Lung (tissue), 12 donors: Measurements from ENCODE around the gene AIMP1. TPM values are rescaled to one million over a fixed set of nuclear protein-coding genes. Genes with fewer than 3 reads are reported as not detected.

Source experiments
- ATAC-seq: fragments of 200-7000 bp; cut with Tn5 transposase; one replicate; pipeline ENCODE4 v1.9.1; 2020; ENCODE audit warnings: moderate number of reproducible peaks; ENCODE audit not compliant: insufficient read depth, low FRiP score
- DNase-seq, 3 donors: peaks; one replicate each; pipeline ENCODE4 v3.0.0-alpha.2; 2013 to 2017
- H3K27ac ChIP-seq, 2 donors: one replicate each; pipeline ENCODE4 v1.5.1; 2013; ENCODE audit warnings: mild to moderate bottlenecking in 2 of 2, moderate library complexity in 2 of 2, control low read depth in 1 of 2, inconsistent platforms in 1 of 2, low read depth in 1 of 2, low read length in 1 of 2
- H3K27me3 ChIP-seq, 3 donors: one replicate each; pipeline ENCODE4 v1.5.1; 2013; ENCODE audit warnings: low read length in 2 of 3; ENCODE audit not compliant: control insufficient read depth in 3 of 3, insufficient read depth in 3 of 3
- H3K36me3 ChIP-seq, 4 donors: one replicate each; pipeline ENCODE4 v1.5.1; 2013; ENCODE audit warnings: low read length in 4 of 4, mild to moderate bottlenecking in 1 of 4, moderate library complexity in 1 of 4; ENCODE audit not compliant: control insufficient read depth in 4 of 4, insufficient read depth in 4 of 4
- H3K4me1 ChIP-seq, 5 donors: one replicate each; pipeline ENCODE4 v1.5.1; 2013; ENCODE audit warnings: low read length in 5 of 5, mild to moderate bottlenecking in 2 of 5, moderate library complexity in 1 of 5; ENCODE audit not compliant: control insufficient read depth in 5 of 5, insufficient read depth in 5 of 5
- H3K4me3 ChIP-seq: one replicate; pipeline ENCODE4 v1.5.1; 2013; ENCODE audit warnings: mild to moderate bottlenecking, control low read depth, moderate library complexity
- H3K9ac ChIP-seq, 2 donors: one replicate each; pipeline ENCODE4 v1.5.1; 2013; ENCODE audit warnings: low read length in 2 of 2, control low read depth in 1 of 2; ENCODE audit not compliant: insufficient read depth in 1 of 2
- H3K9me3 ChIP-seq, 4 donors: one replicate each; pipeline ENCODE4 v1.5.1; 2013; ENCODE audit warnings: low read length in 3 of 4, mild to moderate bottlenecking in 1 of 4, moderate library complexity in 1 of 4; ENCODE audit not compliant: control insufficient read depth in 4 of 4, insufficient read depth in 3 of 4
- WGBS, 2 donors: extraction: QIAGEN DNeasy Blood & Tissue Kit; methylation state at CpG; one replicate each; pipeline ENCODE4 v1.1.7; 2013; 5-methylcytosine and 5-hydroxymethylcytosine counted together
- polyA plus RNA-seq, 2 donors: library from polyadenylated mRNA; stranded (reverse); fragments of 200-250 nt; gene quantifications; one replicate each; pipeline ENCODE4 v1.2.1, GENCODE V29; 2013
- total RNA-seq, 2 donors: library from RNA; depleted of rRNA in 1 of 2; stranded (reverse); fragments of >200 nt in 1 of 2; gene quantifications; one replicate each; pipeline ENCODE4 v1.2.1, GENCODE V29; 2014 to 2021
- TF ChIP-seq, protein P1 (sequence below): IDR thresholded peaks from 2 replicates; pipeline ENCODE4 v1.5.1; 2012; ENCODE audit warnings: mild to moderate bottlenecking; ENCODE audit errors: control extremely low read depth, extremely low read depth
- donor health status: control.
- donor health status: control.
- donor health status: Bipolar disorder and iron deficiency.
- donor health status: healthy.
- donor health status: DM: yes; HTN: yes; CAD: no.

Gene AIMP1
- total and polyA plus RNA-seq, 4 donors, result 28.7 to 40.7 (median 30.1) TPM

GRCh38 chr4:106270736-106271135 is 45.6 kb upstream of the AIMP1 start:
- TF ChIP-seq, protein P1, sequence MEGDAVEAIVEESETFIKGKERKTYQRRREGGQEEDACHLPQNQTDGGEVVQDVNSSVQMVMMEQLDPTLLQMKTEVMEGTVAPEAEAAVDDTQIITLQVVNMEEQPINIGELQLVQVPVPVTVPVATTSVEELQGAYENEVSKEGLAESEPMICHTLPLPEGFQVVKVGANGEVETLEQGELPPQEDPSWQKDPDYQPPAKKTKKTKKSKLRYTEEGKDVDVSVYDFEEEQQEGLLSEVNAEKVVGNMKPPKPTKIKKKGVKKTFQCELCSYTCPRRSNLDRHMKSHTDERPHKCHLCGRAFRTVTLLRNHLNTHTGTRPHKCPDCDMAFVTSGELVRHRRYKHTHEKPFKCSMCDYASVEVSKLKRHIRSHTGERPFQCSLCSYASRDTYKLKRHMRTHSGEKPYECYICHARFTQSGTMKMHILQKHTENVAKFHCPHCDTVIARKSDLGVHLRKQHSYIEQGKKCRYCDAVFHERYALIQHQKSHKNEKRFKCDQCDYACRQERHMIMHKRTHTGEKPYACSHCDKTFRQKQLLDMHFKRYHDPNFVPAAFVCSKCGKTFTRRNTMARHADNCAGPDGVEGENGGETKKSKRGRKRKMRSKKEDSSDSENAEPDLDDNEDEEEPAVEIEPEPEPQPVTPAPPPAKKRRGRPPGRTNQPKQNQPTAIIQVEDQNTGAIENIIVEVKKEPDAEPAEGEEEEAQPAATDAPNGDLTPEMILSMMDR, result no peak
- Histone ChIP-seq H3K9me3 (no peaks in the 10 kb centered on the region), H3K4me1 (peaks cover 0 to 3% (median 0%) of the 10 kb centered on the region in 5 donors), H3K27ac (no peak overlapping the region), H3K4me3 (no peak overlapping the region), H3K36me3 (peaks cover 0 to 2% (median 0%) of the 10 kb centered on the region in 4 donors), H3K27me3 (no peaks in the 10 kb centered on the region), H3K9ac (no peak overlapping the region)
- DNase-seq (no peak), ATAC-seq (no peak)
- 89 to 91% methylated on average over 1 of the region's 1 CpG for WGBS, 2 donors

DNA sequence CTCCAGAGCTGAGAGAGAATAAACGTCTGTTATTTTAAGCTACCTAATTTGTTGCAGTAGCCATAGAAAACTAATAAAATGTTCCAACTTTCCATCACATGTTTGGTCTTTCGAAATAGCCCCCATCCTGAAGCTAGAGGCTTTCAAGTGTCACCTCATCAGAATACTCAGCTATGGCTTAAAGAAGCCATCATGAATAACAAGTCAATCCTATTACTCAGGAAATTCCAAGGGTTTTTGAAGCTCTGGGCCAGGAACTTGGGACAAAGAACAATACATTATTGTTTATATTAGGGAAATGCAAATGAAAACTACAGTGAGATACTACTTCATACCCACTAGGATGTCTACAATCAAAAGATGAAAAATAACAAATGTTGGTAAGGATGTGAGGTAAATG is 42.5 kb upstream of the AIMP1 start:
- Histone ChIP-seq H3K4me1 (peaks cover 0 to 3% (median 0%) of the 10 kb centered on the region in 5 donors), H3K9me3 (no peaks in the 10 kb centered on the region), H3K27ac (no peak overlapping the region), H3K9ac (no peak overlapping the region), H3K4me3 (no peak overlapping the region), H3K36me3 (peaks cover 0 to 2% (median 0%) of the 10 kb centered on the region in 4 donors), H3K27me3 (no peaks in the 10 kb centered on the region)
- WGBS, 2 donors, result 64 to 78% methylated on average over 2 of the region's 2 CpGs
- ATAC-seq, result no peak
- DNase-seq, result peak; percentile 17 to 88 (median 79)
- TF ChIP-seq, protein P1, result no peak

- DNase-seq (peak in 1 of 3 donors; percentile 27), ATAC-seq (no peak)
- Histone ChIP-seq H3K27me3 (no peaks in the 10 kb centered on the region), H3K4me3 (no peak overlapping the region), H3K36me3 (peaks cover 0 to 2% (median 0%) of the 10 kb centered on the region in 4 donors), H3K9me3 (no peaks in the 10 kb centered on the region), H3K9ac (no peak overlapping the region), H3K27ac (no peak overlapping the region), H3K4me1 (peaks cover 0 to 3% (median 0%) of the 10 kb centered on the region in 5 donors)
- TF ChIP-seq, protein P1, result no peak
- WGBS, 2 donors, result 58 to 81% methylated on average over 1 of the region's 1 CpG
Measured at GRCh38 chr4:106277140-106277675, 39.1 kb upstream of the AIMP1 start.

- Histone ChIP-seq H3K27ac (no peak overlapping the region), H3K27me3 (no peaks in the 10 kb centered on the region), H3K36me3 (peaks cover 0 to 10% (median under 1%) of the 10 kb centered on the region in 4 donors), H3K4me1 (no peaks in the 10 kb centered on the region), H3K4me3 (no peak overlapping the region), H3K9me3 (no peaks in the 10 kb centered on the region), H3K9ac (no peak overlapping the region)
- no peak for DNase-seq
- TF ChIP-seq, protein P1, result no peak
- no peak for ATAC-seq
- WGBS, 2 donors, result 84 to 91% methylated on average over 3 of the region's 3 CpGs
Measured at GRCh38 chr4:106284227-106284626, 32.1 kb upstream of the AIMP1 start.
